Middle frontal gyrus (tissue), 1 donor: ENCODE results near the gene COL6A2.
"Not testable (repeated sequence)": the region's sequence is repeated elsewhere in the genome, so short reads cannot be mapped to it uniquely, and the experiment has no call there.

Experiments used
- DNase-seq: peaks from one replicate; pipeline ENCODE4 v3.0.0-alpha.2; 2015; ENCODE audit warnings: low spot score; ENCODE audit errors: extremely low spot score

COL6A2 gene

DNA sequence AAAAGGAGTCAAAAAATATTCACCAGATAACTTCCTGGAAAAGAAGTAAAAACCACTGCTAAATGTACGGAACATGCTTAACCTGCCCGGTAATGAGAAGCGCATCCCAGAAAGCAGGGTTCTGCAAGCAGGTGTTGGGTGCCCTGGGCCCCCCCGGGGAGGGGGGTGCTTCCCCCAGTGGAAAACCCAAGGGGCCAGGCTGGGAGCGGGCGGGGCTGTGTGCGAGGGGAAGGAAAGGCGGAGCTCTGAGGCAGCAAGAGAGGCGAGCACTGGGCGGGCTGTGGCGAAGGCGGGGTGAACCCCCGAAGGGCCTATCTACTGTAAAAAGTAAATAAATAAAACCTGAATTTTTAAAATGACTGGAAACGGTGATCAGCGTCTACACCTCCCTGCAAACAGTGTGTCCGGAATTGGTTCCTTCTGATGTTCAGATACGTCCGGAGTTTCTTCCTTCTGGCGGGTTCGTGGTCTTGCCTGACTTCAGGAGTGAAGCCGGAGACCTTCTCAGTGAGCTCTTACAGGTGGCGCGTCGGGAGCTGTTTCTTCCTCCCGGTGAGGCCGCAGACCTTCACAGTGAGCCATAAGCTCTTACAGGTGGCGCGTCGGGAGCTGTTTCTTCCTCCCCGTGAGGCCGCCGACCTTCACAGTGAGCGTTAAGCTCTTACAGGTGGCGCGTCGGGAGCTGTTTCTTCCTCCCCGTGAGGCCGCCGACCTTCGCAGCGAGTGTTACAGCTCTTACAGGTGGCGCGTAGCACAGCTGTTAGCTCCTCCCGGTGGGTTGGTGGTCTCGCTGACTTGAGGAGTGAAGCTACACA lies 44.1 kb downstream of the COL6A2 start:
- no peak for DNase-seq

DNA sequence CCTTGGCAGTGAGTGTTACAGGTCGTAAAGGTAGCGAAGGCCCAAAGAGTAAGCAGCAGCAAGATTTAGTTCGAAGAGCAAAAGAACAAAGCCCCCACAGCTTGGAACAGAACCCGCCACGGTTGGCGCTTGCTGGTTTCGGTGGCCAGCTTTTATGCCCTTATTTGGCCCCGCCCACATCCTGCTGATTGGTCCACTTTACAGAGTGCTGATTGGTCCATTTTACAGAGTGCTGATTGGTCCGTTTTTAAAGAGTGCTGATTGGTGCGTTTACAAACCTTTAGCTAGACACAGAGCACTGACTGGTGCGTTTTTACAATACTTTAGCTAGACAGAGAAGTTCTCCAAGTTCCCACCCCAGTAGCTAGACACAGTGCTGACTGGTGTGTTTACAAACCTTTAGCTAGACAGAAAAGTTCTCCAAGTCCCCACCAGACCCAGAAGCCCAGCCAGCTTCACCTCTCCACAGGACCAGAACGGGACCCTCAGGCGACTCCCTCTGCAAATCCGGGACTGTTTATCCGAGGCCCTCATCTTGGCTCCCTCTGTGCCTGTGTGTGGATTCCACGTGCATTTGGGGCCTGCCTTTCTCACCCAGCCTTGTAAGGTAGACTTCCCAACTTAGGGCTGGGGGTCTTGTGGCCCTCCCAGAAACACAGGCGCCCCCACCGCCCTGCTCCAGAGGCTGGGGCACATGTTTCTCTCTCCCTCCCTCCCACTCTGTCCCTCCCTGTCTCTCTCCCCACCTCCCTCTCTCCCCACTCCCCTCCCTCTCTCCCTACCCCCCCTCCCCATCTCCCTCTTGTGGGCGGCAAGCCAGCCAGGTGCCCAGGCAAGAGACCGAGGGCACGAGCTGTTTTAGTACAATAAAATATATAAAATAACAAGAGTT lies 44.9 kb downstream of the COL6A2 start:
- DNase-seq, result no peak

DNA sequence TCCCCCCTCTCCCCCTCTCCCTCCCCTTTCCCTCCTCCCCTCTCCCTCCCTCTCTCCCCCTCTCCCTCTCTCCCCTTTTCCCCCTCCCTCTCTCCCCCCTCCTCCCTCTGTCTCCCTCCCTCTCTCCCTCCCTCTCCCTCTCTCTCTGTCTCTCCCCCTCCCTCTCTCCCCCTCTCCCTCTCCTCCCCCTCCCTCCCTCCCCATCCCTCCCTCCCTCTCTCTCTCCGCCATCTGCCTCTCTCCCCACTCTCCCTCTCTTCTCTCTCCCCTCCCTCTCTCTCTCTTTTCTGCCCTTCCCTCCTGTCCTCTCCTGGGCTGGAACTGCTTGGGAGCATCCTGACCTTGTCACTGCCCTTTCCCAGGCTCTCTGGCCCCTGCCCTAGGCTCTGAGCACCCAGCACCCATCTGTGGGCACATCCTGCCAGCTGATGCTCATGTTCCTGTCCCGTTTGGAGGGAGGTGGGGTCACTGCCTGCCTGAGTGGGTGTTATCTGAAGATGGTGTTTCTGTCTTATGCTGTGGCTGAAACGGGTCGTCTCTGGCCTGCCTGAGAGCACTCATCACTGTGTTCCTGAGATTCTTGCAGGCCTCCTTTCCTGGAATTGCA lies 46.7 kb downstream of the COL6A2 start:
- no peak for DNase-seq

DNA sequence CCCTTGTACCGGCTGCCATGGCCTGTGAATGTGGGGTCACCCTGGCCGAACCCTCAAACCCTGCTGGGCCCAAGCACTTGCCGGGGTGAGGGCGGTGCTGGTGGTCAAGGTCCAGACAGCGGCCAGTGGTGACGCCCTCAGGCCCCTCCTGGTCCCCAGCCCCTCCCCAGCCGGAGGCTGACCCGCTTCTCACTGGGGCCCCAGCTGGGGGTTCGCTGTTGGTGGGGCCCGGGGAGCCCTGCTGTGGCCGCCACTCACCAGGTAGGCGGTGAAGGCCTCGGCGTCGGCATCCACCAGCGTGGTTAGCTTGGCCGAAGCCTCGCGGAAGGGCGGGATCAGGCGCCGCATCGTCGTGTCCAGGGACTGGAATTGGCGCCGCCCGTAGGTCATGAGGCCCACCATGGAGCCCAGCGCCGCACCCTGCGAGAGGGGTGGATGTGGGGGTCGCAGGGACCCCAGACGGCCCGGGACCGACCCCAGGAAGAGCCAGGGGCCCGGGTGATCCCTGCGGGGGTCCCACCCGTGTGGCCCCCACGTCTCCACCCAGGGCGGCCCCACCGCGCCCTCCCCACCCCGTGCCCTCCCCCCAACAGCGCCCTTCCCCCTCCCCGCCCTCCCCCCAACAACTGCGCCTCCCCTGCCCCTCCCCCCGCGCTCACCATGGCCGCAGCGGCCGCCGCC lies 47.4 kb downstream of the COL6A2 start:
- DNase-seq, result no peak

DNA sequence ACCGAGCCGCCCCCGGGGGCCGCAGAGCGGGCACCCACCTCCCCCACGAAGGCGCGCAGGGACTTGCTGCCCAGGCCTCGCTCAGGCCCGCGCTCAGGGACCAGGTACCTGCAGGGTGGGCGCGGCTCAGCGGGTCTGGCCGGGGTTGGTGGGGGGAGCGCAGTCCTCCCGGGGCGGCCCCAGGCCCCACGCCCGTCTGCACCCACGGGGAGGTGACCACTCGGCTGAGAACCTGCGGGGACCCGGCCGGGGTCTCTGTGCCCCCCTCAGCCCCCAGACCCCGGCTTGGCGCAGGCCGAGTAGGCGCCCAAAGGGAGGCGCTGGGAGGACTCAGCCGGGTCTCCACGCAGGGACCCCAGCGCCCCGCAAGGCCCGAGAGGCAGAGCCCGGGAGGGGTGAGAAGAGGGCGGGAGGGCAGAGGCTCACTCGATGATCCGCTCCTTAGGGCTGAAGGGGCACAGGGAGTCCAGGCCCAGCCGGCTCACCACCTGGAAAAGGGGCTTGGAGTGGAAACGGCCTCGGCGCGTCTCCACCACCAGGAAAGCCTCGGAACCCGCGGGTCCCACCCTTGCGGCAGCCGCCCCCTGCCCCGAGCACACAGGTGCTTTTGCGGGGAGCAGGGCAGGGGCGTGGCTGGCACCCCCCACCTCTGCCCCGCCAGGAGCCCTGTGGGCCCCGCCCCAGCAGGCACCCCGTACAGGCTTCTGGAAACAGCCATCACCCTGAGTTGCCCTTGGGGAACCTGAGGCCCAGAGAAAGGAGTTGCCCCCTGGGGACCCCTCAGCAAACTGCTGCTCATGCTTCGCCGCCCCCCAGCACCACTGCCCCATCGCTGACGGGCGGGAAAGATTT lies 48.2 kb downstream of the COL6A2 start:
- no peak for DNase-seq

DNA sequence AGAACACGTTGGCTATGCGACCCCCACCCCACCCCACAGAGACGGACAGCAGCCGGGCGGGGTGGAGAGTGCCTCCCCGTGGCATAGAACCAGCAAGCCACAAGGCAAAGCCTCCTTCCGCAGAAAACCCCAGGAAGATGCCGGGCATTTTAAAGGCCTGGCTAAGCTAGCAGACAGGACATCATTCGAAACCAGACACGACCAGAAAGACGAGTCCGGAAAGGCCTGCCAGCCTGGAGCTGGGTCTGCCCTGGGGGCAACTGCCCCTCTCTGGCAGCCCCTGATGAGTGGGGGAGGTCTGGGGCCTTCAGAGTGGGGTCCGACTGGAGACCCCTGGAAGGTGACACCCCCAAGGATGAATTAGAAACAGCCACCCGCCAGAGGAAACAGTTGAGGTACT lies 48.9 kb downstream of the COL6A2 start:
- no peak for DNase-seq

DNA sequence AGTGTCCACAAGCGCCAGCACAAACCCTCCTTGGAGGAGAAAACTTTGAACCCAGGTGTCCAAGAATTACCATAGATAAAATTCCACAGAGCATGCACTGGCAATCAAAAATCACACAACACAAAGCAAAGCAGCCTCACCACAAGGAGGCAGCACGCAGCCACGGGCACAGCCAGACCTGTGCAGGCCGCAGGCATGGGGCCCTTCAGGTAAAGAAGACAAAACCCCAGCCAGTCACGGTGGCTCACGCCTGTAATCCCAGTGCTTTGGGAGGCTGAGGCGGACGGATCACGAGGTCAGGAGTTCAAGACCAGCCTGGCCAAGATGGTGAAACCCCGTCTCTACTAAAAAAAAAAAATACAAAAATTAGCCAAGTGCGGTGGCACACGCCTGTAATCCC lies 49.5 kb downstream of the COL6A2 start:
- not testable (repeated sequence) for DNase-seq

DNA sequence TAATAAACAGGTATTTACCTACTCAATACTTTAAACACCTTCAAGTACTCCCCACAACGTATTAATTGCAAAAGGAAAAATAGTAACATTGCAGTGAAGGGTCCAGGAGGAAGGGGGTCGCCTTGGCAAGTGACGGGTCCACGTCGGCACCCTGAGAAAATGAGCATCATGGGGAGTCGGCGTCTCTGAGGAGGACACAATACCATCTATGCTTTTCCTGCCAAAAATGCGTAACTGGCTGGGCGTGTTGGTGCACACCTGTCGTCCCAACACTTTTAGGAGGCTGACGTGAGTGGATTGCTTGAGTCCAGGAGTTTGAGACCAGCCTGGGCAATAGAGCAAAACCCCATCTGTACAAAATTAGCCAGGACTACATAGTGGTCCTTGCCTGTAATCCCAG lies 50.2 kb downstream of the COL6A2 start:
- DNase-seq, result no peak

DNA sequence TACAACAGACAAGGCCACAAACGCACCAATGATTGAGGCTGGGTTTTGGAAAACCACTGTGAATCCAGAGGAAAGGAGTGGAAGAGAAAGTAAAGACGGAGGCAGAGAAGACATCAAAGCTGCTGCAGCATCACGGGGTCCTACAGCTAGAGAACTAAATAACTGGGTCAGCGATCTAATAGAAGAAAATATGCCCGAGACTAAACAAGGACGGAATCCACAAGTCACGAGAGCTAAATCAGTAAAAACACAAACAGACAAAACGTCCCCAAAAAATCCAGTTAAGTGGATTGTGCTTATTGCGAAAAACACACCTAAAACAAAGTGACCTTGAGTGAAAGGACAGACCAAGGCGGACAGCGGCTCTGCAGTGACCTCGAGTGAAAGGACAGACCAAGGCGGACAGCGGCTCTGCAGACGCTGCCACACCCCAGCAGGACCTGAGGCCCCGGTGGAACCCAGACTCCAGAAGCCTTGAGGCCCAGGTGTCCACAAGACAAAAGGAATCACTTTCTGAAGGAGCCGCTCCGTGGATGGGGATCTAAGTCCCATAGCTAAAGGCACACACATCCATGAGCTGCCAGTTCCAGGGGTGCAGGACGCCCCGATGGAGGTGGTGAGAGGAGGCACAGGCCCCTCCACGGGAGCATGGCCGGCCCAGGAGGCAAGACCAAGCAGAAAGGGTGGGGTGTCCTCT lies 51.4 kb downstream of the COL6A2 start:
- no peak for DNase-seq

DNA sequence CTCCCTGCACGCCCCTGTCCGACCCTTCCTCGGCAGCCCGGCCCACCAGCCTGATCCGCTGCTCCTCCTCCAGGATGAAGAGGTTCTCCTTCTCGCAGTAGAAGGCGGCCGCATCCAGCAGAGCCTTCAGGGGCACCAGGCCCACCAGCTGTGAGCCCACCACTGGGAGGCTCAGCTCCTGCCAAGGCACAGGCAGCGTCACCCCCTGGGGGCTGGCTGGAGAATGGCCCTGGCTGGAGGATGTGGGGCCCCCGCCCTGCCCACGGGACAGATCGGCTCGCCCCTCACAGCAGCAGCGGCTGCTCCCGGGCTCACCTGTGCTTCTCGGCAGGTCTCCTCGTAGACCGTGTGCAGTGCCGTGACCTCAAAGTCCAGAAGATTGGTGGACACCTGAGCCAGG lies 52.2 kb downstream of the COL6A2 start:
- no peak for DNase-seq

DNA sequence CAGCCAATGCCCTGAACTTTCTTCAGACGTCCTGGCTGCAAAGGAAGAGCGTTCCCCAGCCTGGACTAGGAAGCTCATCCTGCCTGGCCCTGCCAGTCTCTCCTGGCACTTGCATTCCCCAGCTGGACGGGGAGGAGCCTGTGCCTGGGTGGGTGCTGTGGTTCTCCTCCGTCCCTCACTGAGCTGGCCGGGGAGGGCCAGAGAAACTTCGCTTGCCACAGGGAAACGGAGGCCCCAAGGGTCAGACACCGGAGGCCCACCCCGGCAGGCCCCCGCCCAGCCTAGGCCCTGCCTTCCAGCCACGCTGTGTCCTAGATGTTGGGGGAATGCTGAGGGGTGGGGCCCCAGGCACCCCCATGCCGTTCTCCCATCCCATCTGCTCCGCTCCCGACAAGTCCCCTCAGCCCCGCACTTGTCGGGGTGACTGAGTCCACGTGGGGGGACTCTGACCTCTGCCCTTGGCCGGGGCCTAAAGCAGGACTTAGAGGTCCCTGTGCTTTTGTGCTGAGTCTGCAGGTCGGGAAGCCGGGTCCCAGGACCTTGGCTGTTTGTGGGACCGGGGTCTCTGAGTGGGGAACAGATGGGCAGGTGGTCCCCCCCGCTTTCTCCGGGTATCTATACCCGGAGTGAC lies 52.7 kb downstream of the COL6A2 start:
- no peak for DNase-seq

DNA sequence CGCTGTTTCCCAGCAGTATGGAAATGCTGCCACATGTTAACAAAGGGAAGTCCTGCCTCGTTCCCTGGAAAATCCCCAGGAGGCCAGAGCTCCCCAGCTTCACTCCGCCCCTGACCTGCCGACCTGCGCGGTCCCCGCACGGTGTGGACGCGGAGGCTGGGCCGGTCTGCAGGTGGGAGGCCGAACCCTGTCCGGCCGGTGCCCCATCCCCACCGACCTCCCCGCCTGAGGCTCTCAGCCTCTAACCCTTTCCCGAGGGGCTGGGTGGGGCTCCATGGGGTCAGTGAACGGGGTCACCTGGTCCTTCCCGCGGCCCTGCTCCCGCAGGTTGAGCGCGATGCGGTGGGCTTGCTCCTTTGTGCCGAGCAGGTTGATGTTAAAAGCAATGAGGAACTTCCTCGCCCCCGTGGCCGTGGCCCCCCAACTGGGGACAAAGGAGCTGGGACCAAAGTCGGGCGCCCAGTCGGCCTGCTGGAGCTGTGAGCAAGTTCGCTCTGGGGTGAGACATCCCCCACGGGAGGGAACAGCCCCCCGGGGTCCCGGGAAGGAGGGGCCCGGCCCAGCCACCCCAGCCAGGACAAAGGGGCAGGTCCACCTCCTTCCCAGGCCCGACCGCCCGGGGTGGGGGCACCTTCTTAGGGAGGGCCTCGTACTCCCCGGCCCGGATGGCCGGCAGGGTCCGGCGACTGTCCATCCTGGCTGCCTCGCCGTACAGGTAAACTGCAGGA lies 53.5 kb downstream of the COL6A2 start:
- no peak for DNase-seq

DNA sequence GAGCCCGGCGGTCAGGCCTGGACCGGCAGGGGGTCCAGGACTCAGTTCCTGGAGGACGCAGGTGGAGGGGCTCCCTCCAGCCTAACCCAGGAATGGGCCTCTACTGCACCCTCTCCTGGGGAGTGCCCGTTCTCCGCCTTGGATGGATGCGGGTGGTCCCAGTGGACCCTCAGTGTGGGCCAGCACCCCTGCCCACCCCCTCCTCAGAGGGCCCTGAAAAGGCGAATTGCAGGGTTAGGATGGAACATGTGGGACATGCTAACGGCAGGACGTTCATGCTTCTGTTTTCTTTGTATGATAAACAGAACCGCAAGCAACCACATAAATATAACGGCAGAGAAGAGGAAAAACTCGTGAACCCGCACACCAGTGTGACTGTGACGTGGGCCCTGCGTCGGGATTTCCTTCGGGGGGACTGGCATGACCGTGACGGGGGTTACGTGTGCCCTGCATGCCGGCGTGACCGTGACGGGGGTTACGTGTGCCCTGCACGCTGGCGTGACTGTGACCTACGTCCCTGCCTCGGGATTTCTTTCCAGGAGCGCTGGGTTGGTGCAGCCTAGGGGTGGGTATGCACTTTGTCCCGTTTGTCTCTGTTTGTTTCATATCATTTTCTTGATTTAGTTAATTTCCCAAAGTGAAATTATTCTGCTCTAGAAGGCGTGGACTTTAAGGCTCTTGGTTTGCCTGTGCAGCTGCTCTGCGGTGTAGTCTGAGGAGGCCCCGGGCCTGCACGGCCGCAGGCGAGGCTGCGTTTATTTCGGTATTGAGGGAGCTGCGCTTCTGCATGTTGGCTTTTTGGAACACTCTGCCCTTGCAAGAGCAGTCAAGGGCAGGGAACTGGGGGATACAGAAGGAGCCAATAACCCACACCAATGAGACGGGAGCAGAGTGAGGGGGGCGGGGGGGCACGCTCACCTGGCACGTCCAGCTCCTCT lies 54.3 kb downstream of the COL6A2 start:
- no peak for DNase-seq

DNA sequence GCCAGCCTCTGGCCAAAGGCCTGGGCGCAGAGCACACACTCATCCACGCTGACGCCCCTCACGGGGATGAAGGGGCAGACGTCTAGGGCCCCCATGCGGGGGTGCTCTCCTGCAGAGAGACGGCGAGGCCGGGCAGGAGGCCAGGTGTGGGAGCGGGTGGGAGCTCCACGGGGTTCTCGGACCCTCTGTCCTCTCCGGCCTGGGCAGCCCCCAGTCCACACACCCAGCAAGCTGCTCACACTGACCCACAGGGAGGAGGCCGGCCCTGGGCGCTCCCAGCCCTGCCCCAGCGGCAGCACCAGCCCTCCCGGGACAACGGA lies 55.0 kb downstream of the COL6A2 start:
- no peak for DNase-seq

DNA sequence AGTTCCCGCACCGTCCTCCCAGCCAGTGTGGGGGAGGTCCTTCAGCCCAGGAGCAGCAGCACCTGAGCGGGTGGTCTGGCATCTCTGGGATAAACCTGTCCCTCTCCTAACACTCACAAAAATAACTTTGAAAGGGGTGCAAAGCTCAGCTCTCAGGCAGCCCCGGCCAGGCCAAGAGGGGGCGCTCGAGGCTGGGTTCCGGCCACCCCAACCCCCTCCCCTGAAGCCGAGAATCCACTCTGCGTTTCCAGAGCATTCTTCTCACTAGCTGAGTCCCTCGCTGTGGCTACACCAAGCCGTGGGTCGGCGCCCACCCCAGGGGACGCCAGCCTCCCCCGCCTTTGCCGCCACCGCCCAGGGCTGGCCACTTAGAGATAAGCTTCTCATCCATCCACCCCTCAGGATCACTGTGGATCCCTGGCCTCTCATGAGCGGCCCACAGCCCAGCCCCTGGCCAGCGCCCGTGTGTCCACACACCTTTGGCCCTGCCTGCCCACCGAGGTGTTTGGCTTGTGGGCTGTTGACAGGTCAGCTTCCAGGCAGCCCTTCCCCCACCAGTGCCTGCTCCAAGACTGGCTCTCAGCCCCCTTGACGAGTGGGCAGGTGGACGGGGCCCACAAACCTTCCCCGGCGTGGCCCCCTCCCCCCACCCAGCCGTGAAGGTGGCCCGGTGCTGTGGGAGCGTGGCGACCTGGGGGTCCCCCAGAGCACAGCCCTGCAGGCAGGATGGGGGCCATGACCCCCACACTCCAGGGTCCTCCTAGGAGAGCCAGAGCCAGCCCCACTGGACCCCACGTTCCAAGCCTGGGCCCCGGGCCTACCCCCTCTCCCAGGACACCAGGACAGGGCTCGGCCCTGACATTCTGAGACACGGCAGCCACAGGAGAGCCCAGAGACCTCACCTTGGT lies 55.6 kb downstream of the COL6A2 start:
- DNase-seq, result no peak

DNA sequence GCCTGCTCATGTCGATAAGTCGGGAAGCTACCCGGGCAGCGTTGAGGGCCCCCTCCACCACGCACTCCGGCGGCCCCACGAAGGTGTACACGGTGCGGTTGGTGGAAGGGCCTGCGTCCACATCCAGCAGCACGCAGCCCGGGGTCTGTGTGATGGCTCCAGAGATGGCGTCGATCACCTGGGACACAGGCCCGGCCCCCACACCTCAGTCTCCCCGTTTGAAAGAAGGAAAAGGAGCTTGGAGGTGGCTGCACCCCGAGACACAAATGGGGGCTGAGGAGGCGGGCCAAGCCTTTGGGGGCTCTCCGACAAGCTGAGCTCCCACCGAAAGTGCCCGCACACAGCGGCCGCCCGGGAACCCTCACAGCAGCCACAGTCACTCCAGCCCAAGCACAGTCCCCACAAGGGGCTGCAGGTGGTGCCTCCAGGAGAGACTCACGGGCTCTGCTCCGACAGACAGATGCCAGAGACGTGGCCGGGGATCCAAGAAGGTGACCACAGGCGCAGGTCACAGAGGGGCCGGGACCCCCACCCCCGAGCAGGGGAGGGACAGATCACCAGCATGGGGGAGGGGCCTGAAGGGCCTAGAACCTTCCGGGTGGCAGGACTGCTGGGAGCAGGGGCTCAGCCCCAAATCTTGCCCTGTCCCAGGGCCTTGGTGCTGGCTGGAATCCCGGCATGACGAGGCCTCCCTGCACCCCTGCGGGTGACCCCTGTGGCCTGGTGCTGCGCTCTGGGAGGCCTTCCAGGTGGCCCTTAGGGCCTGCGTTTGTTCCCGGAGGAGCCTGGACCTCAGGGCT lies 56.4 kb downstream of the COL6A2 start:
- no peak for DNase-seq
